Nephron progenitor cell (in vitro differentiated cells): Measurements from ENCODE around the gene LITAF.

Experiments
- DNase-seq: peaks from one replicate; pipeline ENCODE4 v3.0.0; 2021
- H3K27ac Mint-ChIP-seq: 2 replicates; pipeline ENCODE4 v1.8.0; 2021; ENCODE audit warnings: mild to moderate bottlenecking, moderate library complexity, mixed read lengths
- H3K27me3 Mint-ChIP-seq: 2 replicates; pipeline ENCODE4 v1.8.0; 2021; ENCODE audit warnings: mild to moderate bottlenecking, low read depth, mixed read lengths; ENCODE audit not compliant: poor library complexity
- H3K36me3 Mint-ChIP-seq: 2 replicates; pipeline ENCODE4 v1.8.0; 2021; ENCODE audit warnings: low read depth, mixed read lengths
- H3K4me1 Mint-ChIP-seq: 2 replicates; pipeline ENCODE4 v1.8.0; 2021; ENCODE audit warnings: mixed read lengths
- H3K4me3 Mint-ChIP-seq: 2 replicates; pipeline ENCODE4 v1.8.0; 2021; ENCODE audit warnings: mild to moderate bottlenecking, moderate library complexity, mixed read lengths
- H3K9me3 Mint-ChIP-seq: 2 replicates; pipeline ENCODE4 v1.8.0; 2021; ENCODE audit warnings: mild to moderate bottlenecking, moderate library complexity, mixed read lengths
- CTCF ChIP-seq: fragments of 200-600 bp; sonication (generic); IDR thresholded peaks from 2 replicates; pipeline ENCODE4 v1.5.0; 2021; ENCODE audit warnings: antibody characterized with exemption

LITAF gene

GRCh38 chr16:11526655-11527350, 59.9 kb downstream of the LITAF start:
- H3K4me1 Mint-ChIP-seq: peaks cover 8% of the 10 kb centered on the region
- no peak overlapping the region for H3K27ac Mint-ChIP-seq
- peaks cover 28% of the 10 kb centered on the region for H3K27me3 Mint-ChIP-seq
- no peak for TF ChIP-seq CTCF
- peak overlapping the region; percentile 71 for H3K4me3 Mint-ChIP-seq
- peaks cover 4% of the 10 kb centered on the region for H3K9me3 Mint-ChIP-seq
- peak; percentile 65 for DNase-seq
- no peaks in the 10 kb centered on the region for H3K36me3 Mint-ChIP-seq

GRCh38 chr16:11524098-11524760, 62.5 kb downstream of the LITAF start:
- peaks cover 23% of the 10 kb centered on the region for H3K9me3 Mint-ChIP-seq
- no peak for DNase-seq
- peaks cover 27% of the 10 kb centered on the region for H3K27me3 Mint-ChIP-seq
- H3K36me3 Mint-ChIP-seq: peaks cover 11% of the 10 kb centered on the region
- H3K27ac Mint-ChIP-seq: no peak overlapping the region
- H3K4me1 Mint-ChIP-seq: peaks cover 8% of the 10 kb centered on the region
- H3K4me3 Mint-ChIP-seq: no peak overlapping the region
- no peak for TF ChIP-seq CTCF

- Mint-ChIP-seq H3K9me3 (peaks cover 23% of the 10 kb centered on the region), H3K36me3 (peaks cover 11% of the 10 kb centered on the region), H3K4me1 (peaks cover 10% of the 10 kb centered on the region), H3K4me3 (no peak overlapping the region), H3K27me3 (peaks cover 18% of the 10 kb centered on the region), H3K27ac (no peak overlapping the region)
- DNase-seq: no peak
- no peak for TF ChIP-seq CTCF
These were observed 65.7 kb downstream of the LITAF start for GRCh38 chr16:11521055-11521454.

GRCh38 chr16:11520442-11520841, 66.3 kb downstream of the LITAF start:
- Mint-ChIP-seq H3K27ac (no peak overlapping the region), H3K27me3 (peaks cover 12% of the 10 kb centered on the region), H3K36me3 (peaks cover 11% of the 10 kb centered on the region), H3K4me1 (peaks cover 10% of the 10 kb centered on the region), H3K9me3 (peaks cover 23% of the 10 kb centered on the region), H3K4me3 (no peak overlapping the region)
- no peak for TF ChIP-seq CTCF
- DNase-seq: no peak

- H3K27me3 Mint-ChIP-seq: peaks cover 8% of the 10 kb centered on the region
- no peak overlapping the region for H3K27ac Mint-ChIP-seq
- peaks cover 23% of the 10 kb centered on the region for H3K9me3 Mint-ChIP-seq
- H3K36me3 Mint-ChIP-seq: peaks cover 11% of the 10 kb centered on the region
- no peak overlapping the region for H3K4me3 Mint-ChIP-seq
- peaks cover 14% of the 10 kb centered on the region for H3K4me1 Mint-ChIP-seq
- no peak for TF ChIP-seq CTCF
- no peak for DNase-seq
These were observed 68.8 kb downstream of the LITAF start for GRCh38 chr16:11517961-11518360.
